HepG2 (cell line): ENCODE results near the gene F2RL3. TPM values are rescaled to one million over a fixed set of nuclear protein-coding genes. Genes with fewer than 3 reads are reported as not detected.

Source experiments
- ATAC-seq: fragments of 200-7000 bp; cut with Tn5 transposase; 3 replicates; pipeline ENCODE4 v1.9.1; 2020; ENCODE audit warnings: mild to moderate bottlenecking, moderate library complexity
- BruUV-seq: library from RNA; stranded (reverse); fragments of 400-500 nt; replicated peaks from 2 replicates; lab custom pipeline; 2021; lab: Mats Ljungman, UMichigan
- CTCF ChIA-PET: fragments of 300-600 bp; formaldehyde crosslinking; extraction: SDS; loops from one replicate; lab custom pipeline; 2021; ENCODE audit warnings: low total read pairs, inconsistent platforms, low intra/inter-chr PET ratio; lab: Yijun Ruan, JAX
- POLR2A ChIA-PET: fragments of 350-600 bp; sonication (Branson Sonifier 250); formaldehyde crosslinking; loops from one replicate; lab custom pipeline; 2020; ENCODE audit warnings: antibody characterized with exemption, inconsistent platforms; lab: Yijun Ruan, JAX
- DNase-seq: peaks from one replicate; pipeline ENCODE4 v3.0.0-alpha.2; 2015; ENCODE audit warnings: low spot score
- FAIRE-seq: peaks from 3 replicates; lab custom pipeline; 2011; peaks lifted over from hg19 to GRCh38; lab: Jason Lieb, UNC
- H2AFZ ChIP-seq: one replicate; pipeline ENCODE4 v1.6.1; 2011; ENCODE audit warnings: low read length, inconsistent platforms
- H3K27ac ChIP-seq: fragments of 300-600 bp; 3 replicates; pipeline ENCODE4 v1.8.0; 2011; ENCODE audit warnings: mixed run types, mild to moderate bottlenecking, mixed read lengths, low read length, inconsistent platforms; ENCODE audit not compliant: insufficient read depth; ENCODE audit errors: extremely low read length
- H3K27me3 ChIP-seq, 2 experiments: fragments of 200-600 bp in 1 of 2; 2 replicates in 1 of 2; 3 replicates in 1 of 2; pipeline versions ENCODE4 v1.6.0 to v1.8.0; 2011; ENCODE audit warnings: low read length in 2 of 2, mild to moderate bottlenecking in 2 of 2, moderate library complexity in 2 of 2, inconsistent platforms in 1 of 2; ENCODE audit not compliant: insufficient read depth in 2 of 2, control insufficient read depth in 1 of 2
- H3K36me3 ChIP-seq, 2 experiments: fragments of 200-600 bp in 1 of 2; replicated peaks in 1 of 2; 2 replicates in 1 of 2; 3 replicates in 1 of 2; pipeline versions ENCODE4 v1.5.1 to v1.8.0; 2011; ENCODE audit warnings: low read length in 2 of 2, inconsistent platforms in 1 of 2; ENCODE audit not compliant: insufficient read depth in 2 of 2, control insufficient read depth in 1 of 2
- H3K4me1 ChIP-seq: 2 replicates; pipeline ENCODE4 v1.5.1; 2012; ENCODE audit warnings: low read length, inconsistent platforms; ENCODE audit not compliant: insufficient read depth
- H3K4me2 ChIP-seq: 2 replicates; pipeline ENCODE4 v1.6.0; 2011; ENCODE audit warnings: low read depth, low read length, inconsistent platforms
- H3K4me3 ChIP-seq, 3 experiments: fragments of 200-600 bp in 1 of 3; sonication (generic), shearing (Covaris generic) in 1 of 3; replicated peaks in 1 of 3; 2 replicates each; pipeline ENCODE4 v1.5.1; 2011 to 2016; ENCODE audit warnings: low read length in 3 of 3, inconsistent platforms in 2 of 3, low read depth in 2 of 3, mild to moderate bottlenecking in 2 of 3, control low read depth in 1 of 3, mixed read lengths in 1 of 3; ENCODE audit not compliant: insufficient read depth in 1 of 3
- H3K79me2 ChIP-seq: one replicate; pipeline ENCODE4 v1.6.1; 2011; ENCODE audit warnings: low read length, inconsistent platforms; ENCODE audit not compliant: insufficient read depth
- H3K9ac ChIP-seq: 2 replicates; pipeline ENCODE4 v1.6.0; 2011; ENCODE audit warnings: mild to moderate bottlenecking, low read depth, low read length, inconsistent platforms; ENCODE audit not compliant: insufficient read depth
- H3K9me3 ChIP-seq: 2 replicates; pipeline ENCODE4 v1.5.1; 2012; ENCODE audit warnings: mild to moderate bottlenecking, low read length
- H4K20me1 ChIP-seq: 2 replicates; pipeline ENCODE4 v1.6.0; 2011; ENCODE audit warnings: inconsistent platforms, mild to moderate bottlenecking, low read length, moderate library complexity; ENCODE audit not compliant: insufficient read depth
- FOXA1 ChIP-seq, 2 experiments: fragments of 450-650 bp in 1 of 2; sonication (generic) in 1 of 2; formaldehyde crosslinking in 1 of 2; IDR thresholded peaks; 2 replicates each; pipeline versions ENCODE4 v1.4.0 to v1.6.1; 2016 to 2020; ENCODE audit warnings: missing genetic modification reagents in 1 of 2
- KDM1A ChIP-seq: IDR thresholded peaks from 2 replicates; pipeline ENCODE4 v1.6.1; 2016; ENCODE audit warnings: missing compliant biosample characterization
- NFE2 ChIP-seq: sonication (generic); formaldehyde crosslinking; IDR thresholded peaks from 2 replicates; pipeline ENCODE4 v1.4.0; 2020; ENCODE audit warnings: missing genetic modification reagents
- TBX3 ChIP-seq: fragments of 450-650 bp; IDR thresholded peaks from 2 replicates; pipeline ENCODE4 v1.6.1; 2017; ENCODE audit warnings: antibody characterized with exemption, mild to moderate bottlenecking, inconsistent platforms, borderline replicate concordance
- ZNF562 ChIP-seq: sonication (generic); formaldehyde crosslinking; IDR thresholded peaks from 2 replicates; pipeline ENCODE4 v1.8.0; 2022; ENCODE audit warnings: missing genetic modification reagents, borderline replicate concordance
- ZNF652 ChIP-seq: IDR thresholded peaks from 2 replicates; pipeline ENCODE4 v1.6.1; 2016; ENCODE audit warnings: low read depth, borderline replicate concordance
- WGBS: methylation state at CpG from one replicate; pipeline ENCODE4 v1.1.6; 2017; ENCODE audit warnings: low lambda C conversion rate; 5-methylcytosine and 5-hydroxymethylcytosine counted together
- in situ Hi-C: cut with HindIII; loops from 2 replicates; pipeline ENCODE4 v1.10.0; 2017; ENCODE audit warnings: low pct_unique_long_range_greater_than_20kb; ENCODE audit not compliant: extremely low pct_ligation_motif_present
- intact Hi-C: fragments of 100-400 bp; cut with micrococcal nuclease; formaldehyde crosslinking; loops from one replicate; pipeline ENCODE4 v1.10.0; 2022; ENCODE audit not compliant: unreplicated experiment
- polyA plus RNA-seq, 8 experiments: library from polyadenylated mRNA; depleted of rRNA in 3 of 8; stranded (reverse) in 7 of 8; unstranded in 1 of 8; fragments of >200 nt; fragmentation: Illumina TruSeq in 4 of 8; extraction: Trizol in 4 of 8; gene quantifications; 2 replicates each; pipeline versions ENCODE4 v1.2.1 to v1.2.3, GENCODE V29; 2011 to 2016; ENCODE audit warnings: low read depth in 4 of 8, missing spikeins in 1 of 8, mixed read lengths in 1 of 8; ENCODE audit not compliant: insufficient read depth in 1 of 8
- total RNA-seq, 5 experiments: library from RNA; depleted of rRNA; stranded (reverse); fragments of >200 nt; fragmentation: Illumina TruSeq; extraction: Trizol; gene quantifications; 2 replicates each; pipeline ENCODE4 v1.2.3, GENCODE V29; 2016; ENCODE audit warnings: low read depth in 1 of 5
- TF ChIP-seq, protein P1 (sequence below): sonication (generic); formaldehyde crosslinking; IDR thresholded peaks from 2 replicates; pipeline ENCODE4 v1.4.0; 2020; ENCODE audit warnings: mild to moderate bottlenecking, missing genetic modification reagents
- TF ChIP-seq, protein P2 (sequence below): sonication (generic); formaldehyde crosslinking; IDR thresholded peaks from 2 replicates; pipeline ENCODE4; 2020; ENCODE audit warnings: missing genetic modification reagents, mild to moderate bottlenecking, borderline replicate concordance
- TF ChIP-seq, protein P3 (sequence below): sonication (generic); formaldehyde crosslinking; IDR thresholded peaks from 2 replicates; pipeline ENCODE4 v1.4.0; 2020; ENCODE audit warnings: missing genetic modification reagents
- TF ChIP-seq, protein P4 (sequence below): sonication (generic); formaldehyde crosslinking; IDR thresholded peaks from 2 replicates; pipeline ENCODE4 v1.4.0; 2020; ENCODE audit warnings: missing genetic modification reagents; ENCODE audit errors: not compliant biosample characterization
- TF ChIP-seq, protein P5 (sequence below): sonication (generic); formaldehyde crosslinking; IDR thresholded peaks from 2 replicates; pipeline ENCODE4 v1.5.1; 2020; ENCODE audit warnings: missing genetic modification reagents, mild to moderate bottlenecking, borderline replicate concordance

F2RL3 gene
- total and polyA plus RNA-seq, 2 of the 13 experiments (the other 11 are each of a cell fraction or from before 2014, with no cell fraction given), result not detected

DNA sequence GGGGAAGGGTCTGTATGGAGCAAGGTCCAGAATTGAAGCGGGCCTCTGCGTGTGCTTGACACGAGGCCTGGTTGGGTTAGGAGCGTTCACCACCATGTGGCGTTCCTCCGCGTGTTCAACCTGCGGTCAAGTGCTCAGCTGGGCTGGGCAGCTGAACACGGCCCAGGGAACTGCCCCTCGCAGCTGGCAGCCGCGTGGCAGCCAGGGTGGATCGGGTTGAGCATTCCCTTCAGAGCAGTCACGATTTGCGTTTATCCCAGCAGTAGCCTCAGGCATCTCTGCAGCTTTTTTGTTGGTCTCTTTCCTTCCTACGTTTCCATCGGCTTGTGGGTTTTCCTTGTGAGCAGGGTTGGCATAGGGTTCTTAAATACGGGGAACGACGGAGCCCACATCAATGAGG lies 28.7 kb upstream of the F2RL3 start:
- no peak overlapping the region for H3K27ac ChIP-seq
- H2AFZ ChIP-seq, result no peak overlapping the region
- FAIRE-seq (no peak), DNase-seq (no peak), ATAC-seq (no peak)
- H3K4me2 ChIP-seq, result no peak overlapping the region
- H3K4me3 ChIP-seq, result no peak overlapping the region
- BruUV-seq, result no TSS peak
- no peaks in the 10 kb centered on the region for H3K27me3 ChIP-seq
- intact Hi-C loops, result no loop called here
- H3K36me3 ChIP-seq, result peaks cover 11 to 26% of the 10 kb centered on the region in 2 experiments; a peak in 4 of 5 replicates
- H3K9me3 ChIP-seq, result no peaks in the 10 kb centered on the region
- H3K4me1 ChIP-seq, result no peaks in the 10 kb centered on the region
- no peaks in the 10 kb centered on the region for H3K79me2 ChIP-seq
- no peak overlapping the region for H3K9ac ChIP-seq
- CTCF ChIA-PET, result no interaction called here
- in situ Hi-C loops, result no loop called here
- POLR2A ChIA-PET, result no interaction called here
- WGBS, result 90% methylated on average over 8 of the region's 20 CpGs
- no peaks in the 10 kb centered on the region for H4K20me1 ChIP-seq
- TF ChIP-seq, protein P1, sequence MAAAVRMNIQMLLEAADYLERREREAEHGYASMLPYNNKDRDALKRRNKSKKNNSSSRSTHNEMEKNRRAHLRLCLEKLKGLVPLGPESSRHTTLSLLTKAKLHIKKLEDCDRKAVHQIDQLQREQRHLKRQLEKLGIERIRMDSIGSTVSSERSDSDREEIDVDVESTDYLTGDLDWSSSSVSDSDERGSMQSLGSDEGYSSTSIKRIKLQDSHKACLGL (CRISPR knock-in tag), result no peak
- TF ChIP-seq ZNF562 (no peak), NFE2 (no peak), ZNF652 (CRISPR knock-in tag) (no peak), KDM1A (CRISPR knock-in tag) (no peak), FOXA1 (IDR thresholded peaks at IDR 0.05) (no peak), FOXA1 (CRISPR knock-in tag; IDR thresholded peaks at IDR 0.05) (no peak), TBX3 (no peak)
- TF ChIP-seq, protein P2, sequence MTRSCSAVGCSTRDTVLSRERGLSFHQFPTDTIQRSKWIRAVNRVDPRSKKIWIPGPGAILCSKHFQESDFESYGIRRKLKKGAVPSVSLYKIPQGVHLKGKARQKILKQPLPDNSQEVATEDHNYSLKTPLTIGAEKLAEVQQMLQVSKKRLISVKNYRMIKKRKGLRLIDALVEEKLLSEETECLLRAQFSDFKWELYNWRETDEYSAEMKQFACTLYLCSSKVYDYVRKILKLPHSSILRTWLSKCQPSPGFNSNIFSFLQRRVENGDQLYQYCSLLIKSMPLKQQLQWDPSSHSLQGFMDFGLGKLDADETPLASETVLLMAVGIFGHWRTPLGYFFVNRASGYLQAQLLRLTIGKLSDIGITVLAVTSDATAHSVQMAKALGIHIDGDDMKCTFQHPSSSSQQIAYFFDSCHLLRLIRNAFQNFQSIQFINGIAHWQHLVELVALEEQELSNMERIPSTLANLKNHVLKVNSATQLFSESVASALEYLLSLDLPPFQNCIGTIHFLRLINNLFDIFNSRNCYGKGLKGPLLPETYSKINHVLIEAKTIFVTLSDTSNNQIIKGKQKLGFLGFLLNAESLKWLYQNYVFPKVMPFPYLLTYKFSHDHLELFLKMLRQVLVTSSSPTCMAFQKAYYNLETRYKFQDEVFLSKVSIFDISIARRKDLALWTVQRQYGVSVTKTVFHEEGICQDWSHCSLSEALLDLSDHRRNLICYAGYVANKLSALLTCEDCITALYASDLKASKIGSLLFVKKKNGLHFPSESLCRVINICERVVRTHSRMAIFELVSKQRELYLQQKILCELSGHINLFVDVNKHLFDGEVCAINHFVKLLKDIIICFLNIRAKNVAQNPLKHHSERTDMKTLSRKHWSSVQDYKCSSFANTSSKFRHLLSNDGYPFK (CRISPR knock-in tag), result no peak
- TF ChIP-seq, protein P3, sequence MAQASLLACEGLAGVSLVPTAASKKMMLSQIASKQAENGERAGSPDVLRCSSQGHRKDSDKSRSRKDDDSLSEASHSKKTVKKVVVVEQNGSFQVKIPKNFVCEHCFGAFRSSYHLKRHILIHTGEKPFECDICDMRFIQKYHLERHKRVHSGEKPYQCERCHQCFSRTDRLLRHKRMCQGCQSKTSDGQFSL (CRISPR knock-in tag), result no peak
- TF ChIP-seq, protein P4, sequence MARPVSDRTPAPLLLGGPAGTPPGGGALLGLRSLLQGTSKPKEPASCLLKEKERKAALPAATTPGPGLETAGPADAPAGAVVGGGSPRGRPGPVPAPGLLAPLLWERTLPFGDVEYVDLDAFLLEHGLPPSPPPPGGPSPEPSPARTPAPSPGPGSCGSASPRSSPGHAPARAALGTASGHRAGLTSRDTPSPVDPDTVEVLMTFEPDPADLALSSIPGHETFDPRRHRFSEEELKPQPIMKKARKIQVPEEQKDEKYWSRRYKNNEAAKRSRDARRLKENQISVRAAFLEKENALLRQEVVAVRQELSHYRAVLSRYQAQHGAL (CRISPR knock-in tag), result no peak
- TF ChIP-seq, protein P5, sequence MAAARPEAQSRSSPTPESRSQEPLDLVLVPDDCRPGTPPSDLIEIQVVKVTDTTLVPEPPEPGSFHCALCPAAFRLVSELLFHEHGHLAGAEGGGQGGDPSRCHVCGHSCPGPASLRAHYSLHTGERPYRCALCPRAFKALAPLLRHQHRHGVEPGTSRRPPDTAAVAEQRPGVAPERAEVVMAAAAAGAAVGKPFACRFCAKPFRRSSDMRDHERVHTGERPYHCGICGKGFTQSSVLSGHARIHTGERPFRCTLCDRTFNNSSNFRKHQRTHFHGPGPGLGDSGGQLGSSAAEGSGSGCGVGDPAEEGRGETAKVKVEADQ (CRISPR knock-in tag), result no peak
